Neural cell (in vitro differentiated cells): ENCODE data around the gene PLCE1. TPM values are rescaled to one million over a fixed set of nuclear protein-coding genes. Genes with fewer than 3 reads are reported as not detected.

ENCODE experiments used
- H2AFZ ChIP-seq: fragments of 200-600, 300-800 bp; sonication (generic), shearing (Covaris generic); 2 replicates; pipeline ENCODE4 v1.6.0; 2014; ENCODE audit warnings: low read depth, mild to moderate bottlenecking, antibody characterized with exemption, low read length, moderate library complexity
- H3F3A ChIP-seq: fragments of 200-600 bp; shearing (Covaris generic); 2 replicates; pipeline ENCODE4 v1.6.1; 2016; ENCODE audit warnings: mild to moderate bottlenecking, moderate library complexity, mixed read lengths, antibody characterized with exemption, low read length; ENCODE audit not compliant: insufficient read depth, poor library complexity, severe bottlenecking
- H3K27ac ChIP-seq: fragments of 200-600, 300-800 bp; sonication (generic), shearing (Covaris generic); 2 replicates; pipeline ENCODE4 v1.5.1; 2014; ENCODE audit warnings: mild to moderate bottlenecking, low read length, moderate library complexity
- H3K27me3 ChIP-seq: fragments of 300-800, 200-600 bp; sonication (generic), shearing (Covaris generic); 2 replicates; pipeline ENCODE4 v1.6.0; 2014; ENCODE audit warnings: mild to moderate bottlenecking, low read depth, low read length, moderate library complexity; ENCODE audit not compliant: insufficient read depth
- H3K36me3 ChIP-seq: fragments of 300-800, 200-600 bp; sonication (generic), shearing (Covaris generic); 2 replicates; pipeline ENCODE4 v1.5.1; 2014; ENCODE audit warnings: mild to moderate bottlenecking, antibody characterized with exemption, low read length, moderate library complexity; ENCODE audit not compliant: insufficient read depth
- H3K4me2 ChIP-seq: fragments of 300-800, 200-600 bp; sonication (generic), shearing (Covaris generic); 2 replicates; pipeline ENCODE4 v1.6.0; 2014; ENCODE audit warnings: mild to moderate bottlenecking, low read length
- H3K4me3 ChIP-seq: fragments of 300-800, 200-600 bp; sonication (generic), shearing (Covaris generic); 2 replicates; pipeline ENCODE4 v1.5.1; 2014; ENCODE audit warnings: mild to moderate bottlenecking, low read length, moderate library complexity
- H3K79me2 ChIP-seq: fragments of 200-600 bp; shearing (Covaris generic); replicated peaks from 2 replicates; pipeline ENCODE4 v1.6.0; 2014; ENCODE audit warnings: mild to moderate bottlenecking, low read length, moderate library complexity; ENCODE audit not compliant: insufficient read depth
- H3K9ac ChIP-seq: fragments of 300-800, 200-600 bp; sonication (generic), shearing (Covaris generic); 2 replicates; pipeline ENCODE4 v1.6.1; 2016; ENCODE audit warnings: mild to moderate bottlenecking, low read length, mixed read lengths
- H3K9me2 ChIP-seq: fragments of 200-600 bp; shearing (Covaris generic); 2 replicates; pipeline ENCODE4 v1.6.1; 2016; ENCODE audit warnings: mild to moderate bottlenecking, low read length, mixed read lengths; ENCODE audit not compliant: insufficient read depth
- H3K9me3 ChIP-seq: fragments of 200-600, 300-800 bp; sonication (generic), shearing (Covaris generic); 2 replicates; pipeline ENCODE4 v1.6.1; 2016; ENCODE audit warnings: mild to moderate bottlenecking, mixed run types, low read length, moderate library complexity, mixed read lengths
- H4K20me1 ChIP-seq: fragments of 200-600 bp; shearing (Covaris generic); 2 replicates; pipeline ENCODE4 v1.6.1; 2016; ENCODE audit warnings: mild to moderate bottlenecking, mixed run types; ENCODE audit not compliant: insufficient read depth
- EP300 ChIP-seq: fragments of 450-650 bp; conservative IDR thresholded peaks from 2 replicates; pipeline ENCODE4 v1.6.1; 2014; ENCODE audit warnings: antibody characterized with exemption, mild to moderate bottlenecking, moderate library complexity; ENCODE audit not compliant: poor library complexity, severe bottlenecking
- EZH2 ChIP-seq: fragments of 200-600, 300-800 bp; shearing (Covaris generic), sonication (generic); IDR thresholded peaks from 2 replicates; pipeline ENCODE4 v1.6.1; 2014; ENCODE audit warnings: antibody characterized with exemption, low read length, borderline replicate concordance, mild to moderate bottlenecking; ENCODE audit not compliant: insufficient read depth, poor library complexity, severe bottlenecking
- MXI1 ChIP-seq: fragments of 450-650 bp; conservative IDR thresholded peaks from 2 replicates; pipeline ENCODE4 v1.6.1; 2014; ENCODE audit warnings: antibody characterized with exemption, mild to moderate bottlenecking; ENCODE audit not compliant: poor library complexity, severe bottlenecking
- POLR2AphosphoS5 ChIP-seq: IDR thresholded peaks from 2 replicates; pipeline ENCODE4 v1.6.1; 2012
- RAD21 ChIP-seq: fragments of 450-650 bp; conservative IDR thresholded peaks from 2 replicates; pipeline ENCODE4 v1.6.1; 2014; ENCODE audit warnings: antibody characterized with exemption, mild to moderate bottlenecking, moderate library complexity
- SMC3 ChIP-seq: fragments of 450-650 bp; conservative IDR thresholded peaks from 2 replicates; pipeline ENCODE4 v1.6.1; 2014; ENCODE audit warnings: antibody characterized with exemption, mild to moderate bottlenecking, moderate library complexity; ENCODE audit not compliant: poor library complexity
- TAF1 ChIP-seq: IDR thresholded peaks from 2 replicates; pipeline ENCODE4 v1.6.1; 2012; ENCODE audit warnings: low read depth
- polyA plus RNA-seq: library from polyadenylated mRNA; depleted of rRNA; stranded (reverse); fragments of >200 nt; gene quantifications from 2 replicates; pipeline ENCODE4 v1.2.3, GENCODE V29; 2014
- TF ChIP-seq, protein P1 (sequence below): IDR thresholded peaks from 2 replicates; pipeline ENCODE4 v1.6.1; 2012; ENCODE audit warnings: borderline replicate concordance
- TF ChIP-seq, protein P2 (sequence below): fragments of 450-650 bp; IDR thresholded peaks from 2 replicates; pipeline ENCODE4 v1.5.1; 2014; ENCODE audit warnings: antibody characterized with exemption, mild to moderate bottlenecking, moderate library complexity; ENCODE audit not compliant: poor library complexity, severe bottlenecking

PLCE1 gene
- polyA plus RNA-seq, 1 donor from 2014 or later = 0.22 TPM

DNA sequence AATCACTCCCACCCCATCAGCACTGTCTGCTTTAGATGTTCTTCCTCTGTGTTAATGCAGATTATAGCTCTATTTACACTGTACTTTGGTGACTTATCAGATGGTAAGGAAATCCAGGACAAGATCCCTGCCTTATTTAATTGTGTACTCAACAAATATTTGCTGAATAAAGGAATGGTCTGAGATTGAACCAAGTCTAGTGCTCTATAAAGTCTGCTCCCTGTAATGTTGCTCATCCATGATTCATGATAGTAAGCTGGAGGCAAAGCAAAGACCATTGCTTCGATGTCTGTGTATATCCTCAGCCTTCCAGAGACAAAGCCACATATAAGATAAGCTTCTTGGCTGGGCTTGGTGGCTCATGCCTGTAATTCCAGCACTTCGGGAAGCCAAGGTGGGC is 33.5 kb downstream of the PLCE1 start:
- H3K4me2 ChIP-seq = no peak overlapping the region
- H3K79me2 ChIP-seq = no peaks in the 10 kb centered on the region
- no peaks in the 10 kb centered on the region for H3K9me2 ChIP-seq
- no peaks in the 10 kb centered on the region for H4K20me1 ChIP-seq
- H3K4me3 ChIP-seq = no peak overlapping the region
- no peak overlapping the region for H3K9ac ChIP-seq
- peaks cover 7% of the 10 kb centered on the region for H3K9me3 ChIP-seq
- TF ChIP-seq, protein P1, sequence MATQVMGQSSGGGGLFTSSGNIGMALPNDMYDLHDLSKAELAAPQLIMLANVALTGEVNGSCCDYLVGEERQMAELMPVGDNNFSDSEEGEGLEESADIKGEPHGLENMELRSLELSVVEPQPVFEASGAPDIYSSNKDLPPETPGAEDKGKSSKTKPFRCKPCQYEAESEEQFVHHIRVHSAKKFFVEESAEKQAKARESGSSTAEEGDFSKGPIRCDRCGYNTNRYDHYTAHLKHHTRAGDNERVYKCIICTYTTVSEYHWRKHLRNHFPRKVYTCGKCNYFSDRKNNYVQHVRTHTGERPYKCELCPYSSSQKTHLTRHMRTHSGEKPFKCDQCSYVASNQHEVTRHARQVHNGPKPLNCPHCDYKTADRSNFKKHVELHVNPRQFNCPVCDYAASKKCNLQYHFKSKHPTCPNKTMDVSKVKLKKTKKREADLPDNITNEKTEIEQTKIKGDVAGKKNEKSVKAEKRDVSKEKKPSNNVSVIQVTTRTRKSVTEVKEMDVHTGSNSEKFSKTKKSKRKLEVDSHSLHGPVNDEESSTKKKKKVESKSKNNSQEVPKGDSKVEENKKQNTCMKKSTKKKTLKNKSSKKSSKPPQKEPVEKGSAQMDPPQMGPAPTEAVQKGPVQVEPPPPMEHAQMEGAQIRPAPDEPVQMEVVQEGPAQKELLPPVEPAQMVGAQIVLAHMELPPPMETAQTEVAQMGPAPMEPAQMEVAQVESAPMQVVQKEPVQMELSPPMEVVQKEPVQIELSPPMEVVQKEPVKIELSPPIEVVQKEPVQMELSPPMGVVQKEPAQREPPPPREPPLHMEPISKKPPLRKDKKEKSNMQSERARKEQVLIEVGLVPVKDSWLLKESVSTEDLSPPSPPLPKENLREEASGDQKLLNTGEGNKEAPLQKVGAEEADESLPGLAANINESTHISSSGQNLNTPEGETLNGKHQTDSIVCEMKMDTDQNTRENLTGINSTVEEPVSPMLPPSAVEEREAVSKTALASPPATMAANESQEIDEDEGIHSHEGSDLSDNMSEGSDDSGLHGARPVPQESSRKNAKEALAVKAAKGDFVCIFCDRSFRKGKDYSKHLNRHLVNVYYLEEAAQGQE = no peak
- TF ChIP-seq EP300 (no peak), SMC3 (no peak), EZH2 (no peak)
- TF ChIP-seq, protein P2, sequence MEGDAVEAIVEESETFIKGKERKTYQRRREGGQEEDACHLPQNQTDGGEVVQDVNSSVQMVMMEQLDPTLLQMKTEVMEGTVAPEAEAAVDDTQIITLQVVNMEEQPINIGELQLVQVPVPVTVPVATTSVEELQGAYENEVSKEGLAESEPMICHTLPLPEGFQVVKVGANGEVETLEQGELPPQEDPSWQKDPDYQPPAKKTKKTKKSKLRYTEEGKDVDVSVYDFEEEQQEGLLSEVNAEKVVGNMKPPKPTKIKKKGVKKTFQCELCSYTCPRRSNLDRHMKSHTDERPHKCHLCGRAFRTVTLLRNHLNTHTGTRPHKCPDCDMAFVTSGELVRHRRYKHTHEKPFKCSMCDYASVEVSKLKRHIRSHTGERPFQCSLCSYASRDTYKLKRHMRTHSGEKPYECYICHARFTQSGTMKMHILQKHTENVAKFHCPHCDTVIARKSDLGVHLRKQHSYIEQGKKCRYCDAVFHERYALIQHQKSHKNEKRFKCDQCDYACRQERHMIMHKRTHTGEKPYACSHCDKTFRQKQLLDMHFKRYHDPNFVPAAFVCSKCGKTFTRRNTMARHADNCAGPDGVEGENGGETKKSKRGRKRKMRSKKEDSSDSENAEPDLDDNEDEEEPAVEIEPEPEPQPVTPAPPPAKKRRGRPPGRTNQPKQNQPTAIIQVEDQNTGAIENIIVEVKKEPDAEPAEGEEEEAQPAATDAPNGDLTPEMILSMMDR = no peak
- H2AFZ ChIP-seq = no peak overlapping the region
- no peaks in the 10 kb centered on the region for H3K36me3 ChIP-seq
- H3K27me3 ChIP-seq = no peaks in the 10 kb centered on the region
- no peaks in the 10 kb centered on the region for H3F3A ChIP-seq
- H3K27ac ChIP-seq = no peak overlapping the region

DNA sequence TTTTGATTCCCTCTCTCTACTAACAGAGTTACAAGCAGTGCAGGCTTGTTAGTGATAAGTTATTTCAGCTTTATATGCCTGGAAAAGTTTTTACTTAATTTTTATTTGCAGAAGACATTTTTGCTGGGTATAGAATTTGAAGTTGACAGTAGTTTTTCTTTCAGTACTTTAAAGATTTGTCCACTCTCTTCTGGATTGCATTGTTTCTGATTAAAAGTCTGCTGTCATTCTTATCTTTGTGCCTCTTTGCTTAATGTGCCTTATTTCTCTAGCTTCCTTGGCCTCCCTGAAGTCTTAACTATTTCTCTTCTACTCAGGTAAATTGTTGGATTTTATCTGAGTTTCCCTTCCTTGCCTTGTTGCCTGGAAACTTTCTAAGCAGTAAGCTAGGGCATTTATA is 36.2 kb downstream of the PLCE1 start:
- no peak overlapping the region for H2AFZ ChIP-seq
- no peaks in the 10 kb centered on the region for H4K20me1 ChIP-seq
- H3K79me2 ChIP-seq = no peaks in the 10 kb centered on the region
- no peaks in the 10 kb centered on the region for H3K27me3 ChIP-seq
- no peak overlapping the region for H3K4me3 ChIP-seq
- H3F3A ChIP-seq = no peaks in the 10 kb centered on the region
- no peak overlapping the region for H3K9ac ChIP-seq
- TF ChIP-seq, protein P1 = no peak
- no peak for TF ChIP-seq EP300
- no peak for TF ChIP-seq EZH2
- no peak for TF ChIP-seq MXI1
- TF ChIP-seq POLR2AphosphoS5 = no peak
- no peak for TF ChIP-seq TAF1
- TF ChIP-seq, protein P2 = no peak
- TF ChIP-seq SMC3 = no peak
- no peak for TF ChIP-seq RAD21
- no peak overlapping the region for H3K4me2 ChIP-seq
- H3K9me2 ChIP-seq = no peaks in the 10 kb centered on the region
- no peak overlapping the region for H3K27ac ChIP-seq
- H3K36me3 ChIP-seq = no peaks in the 10 kb centered on the region
- H3K9me3 ChIP-seq = peaks cover 7% of the 10 kb centered on the region
